ENCODE results near the gene SPNS2. TPM values are rescaled to one million over a fixed set of nuclear protein-coding genes. Genes with fewer than 3 reads are reported as not detected.
A peak's percentile ranks its signal among the peaks of the same experiment; 100 is the strongest.

Gene SPNS2
- total RNA-seq, 1 donor from 2014 or later, result 0.34 TPM

GRCh38 chr17:4554441-4554996 lies 55.8 kb downstream of the SPNS2 start:
- Histone ChIP-seq H3K4me3 (peak overlapping the region; percentile 68), H3K9ac (peak overlapping the region; percentile 61), H3K27me3 (no peaks in the 10 kb centered on the region), H3K27ac (no peak overlapping the region), H3K36me3 (no peaks in the 10 kb centered on the region), H4K20me1 (ENCODE audit: low read depth) (peaks cover 4% of the 10 kb centered on the region), H2AFZ (replicated peaks) (no peak overlapping the region), H3K9me3 (ENCODE audit: low read depth) (no peaks in the 10 kb centered on the region), H3K4me1 (peaks cover 20% of the 10 kb centered on the region), H3K4me2 (peak overlapping the region; percentile 97), H3K79me2 (ENCODE audit: low read depth) (peaks cover 18% of the 10 kb centered on the region), H3F3A (ENCODE audit: low read depth) (peaks cover 11% of the 10 kb centered on the region)
- no peak for TF ChIP-seq EZH2 (IDR thresholded peaks at IDR 0.05)
- TF ChIP-seq EZH2phosphoT487 (IDR thresholded peaks at IDR 0.05), result no peak
- TF ChIP-seq, protein P1, sequence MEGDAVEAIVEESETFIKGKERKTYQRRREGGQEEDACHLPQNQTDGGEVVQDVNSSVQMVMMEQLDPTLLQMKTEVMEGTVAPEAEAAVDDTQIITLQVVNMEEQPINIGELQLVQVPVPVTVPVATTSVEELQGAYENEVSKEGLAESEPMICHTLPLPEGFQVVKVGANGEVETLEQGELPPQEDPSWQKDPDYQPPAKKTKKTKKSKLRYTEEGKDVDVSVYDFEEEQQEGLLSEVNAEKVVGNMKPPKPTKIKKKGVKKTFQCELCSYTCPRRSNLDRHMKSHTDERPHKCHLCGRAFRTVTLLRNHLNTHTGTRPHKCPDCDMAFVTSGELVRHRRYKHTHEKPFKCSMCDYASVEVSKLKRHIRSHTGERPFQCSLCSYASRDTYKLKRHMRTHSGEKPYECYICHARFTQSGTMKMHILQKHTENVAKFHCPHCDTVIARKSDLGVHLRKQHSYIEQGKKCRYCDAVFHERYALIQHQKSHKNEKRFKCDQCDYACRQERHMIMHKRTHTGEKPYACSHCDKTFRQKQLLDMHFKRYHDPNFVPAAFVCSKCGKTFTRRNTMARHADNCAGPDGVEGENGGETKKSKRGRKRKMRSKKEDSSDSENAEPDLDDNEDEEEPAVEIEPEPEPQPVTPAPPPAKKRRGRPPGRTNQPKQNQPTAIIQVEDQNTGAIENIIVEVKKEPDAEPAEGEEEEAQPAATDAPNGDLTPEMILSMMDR (IDR thresholded peaks at IDR 0.05), result no peak
- Mint-ChIP-seq H3K4me3 (peak overlapping the region; percentile 89), H3K9me3 (no peaks in the 10 kb centered on the region), H3K36me3 (peaks cover 6% of the 10 kb centered on the region), H3K27me3 (ENCODE audit: insufficient read depth, low read depth) (peaks cover 11% of the 10 kb centered on the region), H3K27ac (no peak overlapping the region), H3K4me1 (peaks cover 31% of the 10 kb centered on the region)
- DNase-seq (ENCODE audit: low spot score), result no peak

- H3K4me3 Mint-ChIP-seq, result peak within 1 kb of the TSS; percentile 89
- H2AFZ ChIP-seq (replicated peaks), result peak within 1 kb of the TSS; percentile 40
- H3F3A ChIP-seq (ENCODE audit: low read depth), result peaks cover 11% of the 10 kb centered on the region
- peaks cover 11% of the 10 kb centered on the region for H3K27me3 Mint-ChIP-seq (ENCODE audit: insufficient read depth, low read depth)
- H3K4me2 ChIP-seq, result peak within 1 kb of the TSS; percentile 97
- H3K27ac Mint-ChIP-seq, result peak within 1 kb of the TSS; percentile 3
- H3K9me3 ChIP-seq (ENCODE audit: low read depth), result no peaks in the 10 kb centered on the region
- H3K27ac ChIP-seq, result peak within 1 kb of the TSS; percentile 67
- H3K27me3 ChIP-seq, result no peaks in the 10 kb centered on the region
- H3K4me1 ChIP-seq, result peaks cover 20% of the 10 kb centered on the region
- peaks cover 34% of the 10 kb centered on the region for H3K4me1 Mint-ChIP-seq
- H3K36me3 ChIP-seq, result no peaks in the 10 kb centered on the region
- TF ChIP-seq EZH2phosphoT487 (IDR thresholded peaks at IDR 0.05) (no peak), EZH2 (IDR thresholded peaks at IDR 0.05) (no peak)
- TF ChIP-seq, protein P1 (IDR thresholded peaks at IDR 0.05), result peak; percentile 29
- peaks cover 6% of the 10 kb centered on the region for H3K36me3 Mint-ChIP-seq
- H3K79me2 ChIP-seq (ENCODE audit: low read depth), result peaks cover 18% of the 10 kb centered on the region
- DNase-seq (ENCODE audit: low spot score), result peak; percentile 99
- H3K4me3 ChIP-seq, result peak within 1 kb of the TSS; percentile 68
- H3K9ac ChIP-seq, result peak within 1 kb of the TSS; percentile 61
- H4K20me1 ChIP-seq (ENCODE audit: low read depth), result peaks cover 4% of the 10 kb centered on the region
- H3K9me3 Mint-ChIP-seq, result no peaks in the 10 kb centered on the region
These were observed 56.5 kb downstream of the SPNS2 start, which contains the start of gene MYBBP1A for GRCh38 chr17:4554997-4555799. Gene MYBBP1A, minus strand, starts transcription at chr17:4555384. Its CDS starts 60 bp downstream, at chr17:4555324.

DNA sequence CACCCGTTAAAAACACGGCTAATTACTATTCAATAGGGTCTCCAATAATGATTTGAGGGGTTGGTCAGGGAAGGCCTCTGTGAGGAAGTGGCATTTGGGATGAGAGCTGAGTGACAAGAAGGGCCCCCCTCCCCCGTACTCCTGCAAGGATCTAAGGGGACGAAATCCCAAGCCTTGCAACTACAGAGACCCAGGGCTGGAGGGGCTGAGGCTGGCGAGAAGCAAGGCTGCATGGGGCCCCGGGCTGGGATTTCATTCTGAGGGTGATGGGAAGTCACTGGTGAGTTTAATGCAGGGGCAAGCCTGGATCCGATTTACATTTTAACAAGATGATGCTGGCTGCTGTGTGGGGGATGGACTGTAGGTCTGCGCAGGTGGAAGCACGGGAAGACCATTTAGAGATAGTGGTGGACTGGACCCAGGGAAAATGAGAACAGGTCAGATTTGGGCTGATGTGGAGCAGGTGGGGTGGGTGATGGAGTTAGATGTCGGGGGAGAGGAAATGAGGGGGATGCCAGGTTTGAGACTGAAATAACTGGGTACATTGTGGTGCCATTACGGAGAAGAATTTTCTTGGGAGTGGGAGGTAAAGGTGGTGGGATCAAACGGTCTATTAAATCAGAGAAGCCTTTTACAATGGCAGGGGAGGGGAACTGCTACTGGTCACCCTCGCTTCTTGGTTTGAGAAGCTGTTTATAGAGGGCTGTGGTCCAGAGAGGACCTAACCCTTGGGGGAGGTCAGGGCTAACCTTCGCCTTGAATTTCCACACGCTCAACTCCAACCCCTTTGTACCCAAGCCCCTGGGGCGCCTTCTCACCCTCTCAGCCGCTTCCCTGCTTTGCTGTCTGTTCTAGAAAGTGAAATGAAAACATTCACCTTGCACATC lies 57.4 kb downstream of the SPNS2 start:
- Histone ChIP-seq H4K20me1 (ENCODE audit: low read depth) (peaks cover 4% of the 10 kb centered on the region), H3K4me1 (peaks cover 20% of the 10 kb centered on the region), H3K36me3 (no peaks in the 10 kb centered on the region), H3K27ac (no peak overlapping the region), H3K4me3 (peak overlapping the region; percentile 68), H3K4me2 (peak overlapping the region; percentile 97), H3K79me2 (ENCODE audit: low read depth) (peaks cover 18% of the 10 kb centered on the region), H3K9ac (no peak overlapping the region), H3K27me3 (no peaks in the 10 kb centered on the region), H3F3A (ENCODE audit: low read depth) (peaks cover 11% of the 10 kb centered on the region), H3K9me3 (ENCODE audit: low read depth) (no peaks in the 10 kb centered on the region), H2AFZ (replicated peaks) (peak overlapping the region; percentile 40)
- DNase-seq (ENCODE audit: low spot score), result peak; percentile 48
- Mint-ChIP-seq H3K27me3 (ENCODE audit: insufficient read depth, low read depth) (peaks cover 11% of the 10 kb centered on the region), H3K4me1 (peaks cover 37% of the 10 kb centered on the region), H3K4me3 (peak overlapping the region; percentile 89), H3K27ac (peak overlapping the region; percentile 16), H3K9me3 (no peaks in the 10 kb centered on the region), H3K36me3 (peaks cover 3% of the 10 kb centered on the region)
- TF ChIP-seq EZH2phosphoT487 (IDR thresholded peaks at IDR 0.05) (no peak), EZH2 (IDR thresholded peaks at IDR 0.05) (no peak)
- TF ChIP-seq, protein P1 (IDR thresholded peaks at IDR 0.05), result no peak

All from neural progenitor cell (in vitro differentiated cells).